B cell (primary cell): ENCODE data around the gene RBM38. TPM values are rescaled to one million over a fixed set of nuclear protein-coding genes. Genes with fewer than 3 reads are reported as not detected.

ENCODE experiments used
- ATAC-seq: fragments of 200-7000 bp; cut with Tn5 transposase; one replicate; pipeline ENCODE4 v1.10.0; 2021; ENCODE audit warnings: low read depth, mild to moderate bottlenecking, moderate number of reproducible peaks, moderate library complexity
- CTCF ChIA-PET: fragments of 350-600 bp; sonication (Branson Sonifier 250); formaldehyde crosslinking; loops from one replicate; lab custom pipeline; 2021; ENCODE audit warnings: antibody characterized with exemption, inconsistent platforms; lab: Charles Lee
- POLR2A ChIA-PET: fragments of 350-600 bp; sonication (Branson Sonifier 250); formaldehyde crosslinking; loops from one replicate; lab custom pipeline; 2021; ENCODE audit warnings: antibody characterized with exemption; lab: Charles Lee
- DNase-seq: peaks from one replicate; pipeline ENCODE4 v3.0.0; 2013
- H2AFZ ChIP-seq: 2 replicates; pipeline ENCODE4 v1.6.1; 2012; ENCODE audit warnings: mild to moderate bottlenecking, low read depth, low read length; ENCODE audit not compliant: insufficient read depth, poor library complexity, severe bottlenecking
- H3K27ac ChIP-seq, 2 donors: 1 replicate in 1 of 2; 2 replicates in 1 of 2; pipeline ENCODE4 v1.5.1; 2012 to 2013; ENCODE audit warnings: low read length in 2 of 2, mild to moderate bottlenecking in 2 of 2, moderate library complexity in 1 of 2
- H3K27me3 ChIP-seq, 4 experiments: fragments of 200-600 bp in 1 of 4; sonication (generic) in 1 of 4; replicated peaks in 1 of 4; 1 replicate in 2 of 4; 2 replicates in 2 of 4; pipeline versions ENCODE4 v1.6.1 to v1.7.0; 2013 to 2016; ENCODE audit warnings: low read length in 3 of 4, mild to moderate bottlenecking in 2 of 4, mixed read lengths in 1 of 4, moderate library complexity in 1 of 4; ENCODE audit not compliant: insufficient read depth in 4 of 4, control insufficient read depth in 3 of 4; ENCODE audit errors: control extremely low read depth in 1 of 4
- H3K36me3 ChIP-seq, 2 experiments: replicated peaks in 1 of 2; 1 replicate in 1 of 2; 2 replicates in 1 of 2; pipeline versions ENCODE4 v1.6.1 to v1.7.1; 2013; ENCODE audit warnings: low read length in 1 of 2; ENCODE audit not compliant: insufficient read depth in 2 of 2, control insufficient read depth in 1 of 2; ENCODE audit errors: control extremely low read depth in 1 of 2, extremely low read depth in 1 of 2
- H3K4me1 ChIP-seq, 2 donors: fragments of 200-600 bp in 1 of 2; sonication (generic) in 1 of 2; 1 replicate in 1 of 2; 2 replicates in 1 of 2; pipeline versions ENCODE4 v1.5.1 to v1.6.1; 2013 to 2017; ENCODE audit warnings: low read length in 2 of 2; ENCODE audit not compliant: control insufficient read depth in 2 of 2, insufficient read depth in 2 of 2
- H3K4me2 ChIP-seq: replicated peaks from 2 replicates; pipeline ENCODE3; 2012; ENCODE audit warnings: mild to moderate bottlenecking, low read depth, low read length; ENCODE audit not compliant: poor library complexity, severe bottlenecking
- H3K4me3 ChIP-seq, 5 experiments: fragments of 200-600 bp in 1 of 5; sonication (generic) in 1 of 5; 1 replicate in 3 of 5; 2 replicates in 2 of 5; pipeline versions ENCODE4 v1.5.1 to v1.7.0; 2011 to 2016; ENCODE audit warnings: low read length in 4 of 5, mild to moderate bottlenecking in 4 of 5, low read depth in 2 of 5, control low read depth in 1 of 5, moderate library complexity in 1 of 5; ENCODE audit not compliant: insufficient read depth in 1 of 5; ENCODE audit errors: control extremely low read depth in 1 of 5, extremely low read depth in 1 of 5
- H3K79me2 ChIP-seq: fragments of 200-600 bp; sonication (generic); one replicate; pipeline ENCODE4 v1.6.0; 2016; ENCODE audit warnings: low read length; ENCODE audit not compliant: control insufficient read depth, insufficient read depth
- H3K9ac ChIP-seq: fragments of 200-600 bp; sonication (generic); 2 replicates; pipeline ENCODE4 v1.6.1; 2017; ENCODE audit warnings: mild to moderate bottlenecking, low read length, moderate library complexity
- H3K9me3 ChIP-seq, 3 donors: one replicate each; pipeline versions ENCODE4 v1.6.1 to v1.7.1; 2013; ENCODE audit warnings: low read length in 2 of 3; ENCODE audit not compliant: control insufficient read depth in 2 of 3, insufficient read depth in 1 of 3; ENCODE audit errors: control extremely low read depth in 1 of 3
- H4K20me1 ChIP-seq: 2 replicates; pipeline ENCODE4 v1.6.0; 2012; ENCODE audit warnings: mild to moderate bottlenecking, low read length; ENCODE audit not compliant: insufficient read depth, control insufficient read depth, poor library complexity, severe bottlenecking
- H3K27ac Mint-ChIP-seq: one replicate; pipeline ENCODE4 v1.8.0; 2021; ENCODE audit warnings: mixed read lengths
- H3K27me3 Mint-ChIP-seq: one replicate; pipeline ENCODE4 v1.8.0; 2021; ENCODE audit warnings: mixed read lengths
- H3K4me1 Mint-ChIP-seq: one replicate; pipeline ENCODE4 v1.8.0; 2021; ENCODE audit warnings: mixed read lengths
- H3K4me3 Mint-ChIP-seq: one replicate; pipeline ENCODE4 v1.8.0; 2021; ENCODE audit warnings: mixed read lengths
- H3K9me3 Mint-ChIP-seq: one replicate; pipeline ENCODE4 v1.8.0; 2022; ENCODE audit warnings: mixed read lengths; ENCODE audit not compliant: insufficient read depth
- CTCF ChIP-seq: fragments of 200-600 bp; IDR thresholded peaks from one replicate; pipeline ENCODE4 v1.8.0; 2022; ENCODE audit warnings: antibody characterized with exemption, mild to moderate bottlenecking
- EZH2 ChIP-seq: IDR thresholded peaks from 2 replicates; pipeline ENCODE4 v1.6.1; 2012; ENCODE audit warnings: borderline replicate concordance, low read depth, mild to moderate bottlenecking, moderate library complexity, low read length; ENCODE audit not compliant: insufficient read depth, poor library complexity, severe bottlenecking
- WGBS: methylation state at CpG from one replicate; pipeline ENCODE4 v1.1.5; 2013; ENCODE audit warnings: missing lambda C conversion rate; ENCODE audit not compliant: insufficient coverage; 5-methylcytosine and 5-hydroxymethylcytosine counted together
- intact Hi-C: fragments of 100-400 bp; cut with micrococcal nuclease; formaldehyde crosslinking; loops from one replicate; pipeline ENCODE4 v1.10.0; 2022
- polyA plus RNA-seq: library from polyadenylated mRNA; depleted of rRNA; stranded (reverse); fragments of >200 nt; gene quantifications from 2 replicates; pipeline ENCODE4 v1.2.3, GENCODE V29; 2012
- total RNA-seq, 2 donors: library from RNA; stranded (reverse); fragments of 120-200 nt in 1 of 2; gene quantifications; 1 replicate in 1 of 2; 2 replicates in 1 of 2; pipeline versions ENCODE4 v1.2.3 to v1.2.4, GENCODE V29; 2013 to 2022

RBM38 gene
- total and polyA plus RNA-seq, 2 donors (not counting 1 experiment from before 2014, with no cell fraction given): 198 to 225 TPM

- WGBS: 23% methylated on average over 17 of the region's 21 CpGs
- Histone ChIP-seq H3K4me1 (peaks cover 89 to 99% of the 10 kb centered on the region in 2 donors), H3K9me3 (peaks cover 0 to 6% (median 0%) of the 10 kb centered on the region in 3 donors), H2AFZ (no peak overlapping the region), H3K27ac (peak overlapping the region; percentile 96 to 97), H3K36me3 (peaks cover 5 to 87% of the 10 kb centered on the region in 2 experiments), H3K4me2 (peak overlapping the region; percentile 98), H3K27me3 (no peaks in the 10 kb centered on the region), H3K79me2 (peaks cover 84% of the 10 kb centered on the region), H4K20me1 (peaks cover 77% of the 10 kb centered on the region), H3K9ac (peak overlapping the region; percentile 62), H3K4me3 (peak overlapping the region in 4 of 5 experiments; percentile 23 to 56 (median 46))
- ATAC-seq (no peak), DNase-seq (peak; percentile 73)
- Mint-ChIP-seq H3K27me3 (no peaks in the 10 kb centered on the region), H3K9me3 (no peaks in the 10 kb centered on the region), H3K4me1 (peaks cover 91% of the 10 kb centered on the region), H3K27ac (peak overlapping the region; percentile 100), H3K4me3 (peak overlapping the region; percentile 92)
- POLR2A ChIA-PET: interaction anchor here (1.0 to 5.1 kb wide), 8 partner anchors 9 to 220 kb away, joined by 3 to 109 read pairs (median 11); partner anchors contain the start of genes RBM38 and ZBP1
- intact Hi-C loops: loop anchor here (2.0 to 10.0 kb wide), 4 partner anchors 49 to 1605 kb away; partner anchors contain the start of genes CTSZ and RAE1
- CTCF ChIA-PET: interaction anchor here (0.8 to 7.1 kb wide), 14 partner anchors 11 to 99 kb away, joined by 4 to 69 read pairs (median 16); no protein-coding TSS in a partner anchor
- TF ChIP-seq CTCF: no peak
- no peak for TF ChIP-seq EZH2
These were observed 8.5 kb downstream of the RBM38 start for GRCh38 chr20:57399587-57400155.

- Histone ChIP-seq H3K9ac (peak overlapping the region; percentile 62), H3K27ac (peak overlapping the region; percentile 96 to 97), H4K20me1 (peaks cover 77% of the 10 kb centered on the region), H3K27me3 (no peaks in the 10 kb centered on the region), H2AFZ (no peak overlapping the region), H3K36me3 (peaks cover 1 to 87% of the 10 kb centered on the region in 2 experiments), H3K9me3 (peaks cover 0 to 6% (median 0%) of the 10 kb centered on the region in 3 donors), H3K4me1 (peaks cover 83 to 99% of the 10 kb centered on the region in 2 donors), H3K4me3 (peak overlapping the region in 4 of 5 experiments; percentile 23 to 56 (median 35)), H3K4me2 (peak overlapping the region; percentile 98), H3K79me2 (peaks cover 84% of the 10 kb centered on the region)
- no peaks in the 10 kb centered on the region for H3K9me3 Mint-ChIP-seq
- WGBS: 44% methylated on average over 11 of the region's 11 CpGs
- peaks cover 86% of the 10 kb centered on the region for H3K4me1 Mint-ChIP-seq
- CTCF ChIA-PET: interaction anchor here (0.8 to 7.1 kb wide), 14 partner anchors 8 to 98 kb away, joined by 4 to 69 read pairs (median 12); partner anchors contain the start of gene RBM38
- no peaks in the 10 kb centered on the region for H3K27me3 Mint-ChIP-seq
- DNase-seq: peak; percentile 63
- POLR2A ChIA-PET: interaction anchor here (1.0 to 5.1 kb wide), 7 partner anchors 9 to 81 kb away, joined by 3 to 109 read pairs (median 5); partner anchors contain the start of gene RBM38
- intact Hi-C loops: no loop called here
- TF ChIP-seq EZH2: no peak
- peak; percentile 46 for TF ChIP-seq CTCF
- H3K4me3 Mint-ChIP-seq: peak overlapping the region; percentile 92
- peak overlapping the region; percentile 100 for H3K27ac Mint-ChIP-seq
- ATAC-seq: no peak
These were observed 9.1 kb downstream of the RBM38 start for GRCh38 chr20:57400231-57400701.
